OCI-LY3 (cell line): ENCODE data around the gene FXYD7.

Experiments
- EZH2phosphoT487 ChIP-seq: fragments of 200-600 bp; shearing (Covaris generic); IDR thresholded peaks from 2 replicates; pipeline ENCODE4 v1.6.1; 2018; ENCODE audit warnings: antibody characterized with exemption, mixed run types, low read depth
- TF ChIP-seq, protein P1 (sequence below): fragments of 200-600, 300-600 bp; sonication (generic); IDR thresholded peaks from 2 replicates; pipeline ENCODE4 v1.5.1; 2014; ENCODE audit warnings: antibody characterized with exemption, low read length, low read depth

DNA sequence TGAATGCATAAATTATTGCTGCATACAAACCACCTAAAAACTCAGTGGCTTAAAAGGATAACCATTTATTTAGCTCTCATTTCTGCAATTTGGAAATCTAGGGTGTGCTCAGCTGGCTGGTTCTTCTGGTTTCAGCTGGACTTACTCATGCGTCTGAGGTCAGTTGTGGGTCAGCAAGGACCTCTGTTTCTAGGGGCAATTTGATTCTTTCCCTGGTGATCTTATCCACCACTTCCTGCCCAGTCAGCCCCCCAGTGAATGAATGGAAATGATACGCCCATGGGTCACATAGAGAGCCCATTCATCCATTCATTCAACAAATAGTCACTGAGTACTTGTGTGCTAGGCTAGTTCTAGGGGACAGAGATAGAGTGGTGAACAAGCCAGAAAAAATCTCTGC is 21.4 kb downstream of the FXYD7 start:
- TF ChIP-seq, protein P1, sequence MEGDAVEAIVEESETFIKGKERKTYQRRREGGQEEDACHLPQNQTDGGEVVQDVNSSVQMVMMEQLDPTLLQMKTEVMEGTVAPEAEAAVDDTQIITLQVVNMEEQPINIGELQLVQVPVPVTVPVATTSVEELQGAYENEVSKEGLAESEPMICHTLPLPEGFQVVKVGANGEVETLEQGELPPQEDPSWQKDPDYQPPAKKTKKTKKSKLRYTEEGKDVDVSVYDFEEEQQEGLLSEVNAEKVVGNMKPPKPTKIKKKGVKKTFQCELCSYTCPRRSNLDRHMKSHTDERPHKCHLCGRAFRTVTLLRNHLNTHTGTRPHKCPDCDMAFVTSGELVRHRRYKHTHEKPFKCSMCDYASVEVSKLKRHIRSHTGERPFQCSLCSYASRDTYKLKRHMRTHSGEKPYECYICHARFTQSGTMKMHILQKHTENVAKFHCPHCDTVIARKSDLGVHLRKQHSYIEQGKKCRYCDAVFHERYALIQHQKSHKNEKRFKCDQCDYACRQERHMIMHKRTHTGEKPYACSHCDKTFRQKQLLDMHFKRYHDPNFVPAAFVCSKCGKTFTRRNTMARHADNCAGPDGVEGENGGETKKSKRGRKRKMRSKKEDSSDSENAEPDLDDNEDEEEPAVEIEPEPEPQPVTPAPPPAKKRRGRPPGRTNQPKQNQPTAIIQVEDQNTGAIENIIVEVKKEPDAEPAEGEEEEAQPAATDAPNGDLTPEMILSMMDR = no peak
- TF ChIP-seq EZH2phosphoT487 = no peak
